B cell (primary cell): ENCODE measurements around the gene PADI3.

ENCODE experiments used
- EZH2 ChIP-seq: IDR thresholded peaks from 2 replicates; pipeline ENCODE4 v1.6.1; 2012; ENCODE audit warnings: borderline replicate concordance, low read depth, mild to moderate bottlenecking, moderate library complexity, low read length; ENCODE audit not compliant: insufficient read depth, poor library complexity, severe bottlenecking
- TF ChIP-seq, protein P1 (sequence below): fragments of 200-600 bp; IDR thresholded peaks from one replicate; pipeline ENCODE4 v1.8.0; 2022; ENCODE audit warnings: antibody characterized with exemption, mild to moderate bottlenecking

GRCh38 chr1:17286646-17287045, 37.7 kb downstream of the PADI3 start:
- TF ChIP-seq, protein P1, sequence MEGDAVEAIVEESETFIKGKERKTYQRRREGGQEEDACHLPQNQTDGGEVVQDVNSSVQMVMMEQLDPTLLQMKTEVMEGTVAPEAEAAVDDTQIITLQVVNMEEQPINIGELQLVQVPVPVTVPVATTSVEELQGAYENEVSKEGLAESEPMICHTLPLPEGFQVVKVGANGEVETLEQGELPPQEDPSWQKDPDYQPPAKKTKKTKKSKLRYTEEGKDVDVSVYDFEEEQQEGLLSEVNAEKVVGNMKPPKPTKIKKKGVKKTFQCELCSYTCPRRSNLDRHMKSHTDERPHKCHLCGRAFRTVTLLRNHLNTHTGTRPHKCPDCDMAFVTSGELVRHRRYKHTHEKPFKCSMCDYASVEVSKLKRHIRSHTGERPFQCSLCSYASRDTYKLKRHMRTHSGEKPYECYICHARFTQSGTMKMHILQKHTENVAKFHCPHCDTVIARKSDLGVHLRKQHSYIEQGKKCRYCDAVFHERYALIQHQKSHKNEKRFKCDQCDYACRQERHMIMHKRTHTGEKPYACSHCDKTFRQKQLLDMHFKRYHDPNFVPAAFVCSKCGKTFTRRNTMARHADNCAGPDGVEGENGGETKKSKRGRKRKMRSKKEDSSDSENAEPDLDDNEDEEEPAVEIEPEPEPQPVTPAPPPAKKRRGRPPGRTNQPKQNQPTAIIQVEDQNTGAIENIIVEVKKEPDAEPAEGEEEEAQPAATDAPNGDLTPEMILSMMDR: no peak
- no peak for TF ChIP-seq EZH2
